Esophagus squamous epithelium (tissue), 5 donors: ENCODE measurements around the gene DLK2. TPM values are rescaled to one million over a fixed set of nuclear protein-coding genes. Genes with fewer than 3 reads are reported as not detected.

Experiments used
- DNase-seq: peaks from one replicate; lab custom pipeline; 2025; lab: John Stamatoyannopoulos, UW
- H3K27ac ChIP-seq, 4 donors: fragments of 200-600 bp; sonication (generic); one replicate each; pipeline ENCODE4 v1.5.1; 2016 to 2019; ENCODE audit warnings: mild to moderate bottlenecking in 1 of 4
- H3K27me3 ChIP-seq, 4 donors: fragments of 200-600 bp; sonication (generic); 1 replicate in 3 of 4; 2 replicates in 1 of 4; pipeline versions ENCODE4 v1.5.1 to v1.6.0; 2017 to 2021; ENCODE audit warnings: antibody characterized with exemption in 1 of 4
- H3K36me3 ChIP-seq, 3 donors: fragments of 200-600 bp; sonication (generic); one replicate each; pipeline ENCODE4 v1.5.1; 2016 to 2019
- H3K4me1 ChIP-seq, 3 donors: fragments of 200-600 bp; sonication (generic); one replicate each; pipeline ENCODE4 v1.5.1; 2017 to 2019
- H3K4me3 ChIP-seq, 4 donors: fragments of 200-600 bp; sonication (generic); 1 replicate in 3 of 4; 2 replicates in 1 of 4; pipeline ENCODE4 v1.5.1; 2016 to 2019; ENCODE audit warnings: mild to moderate bottlenecking in 2 of 4, moderate library complexity in 1 of 4
- H3K9me3 ChIP-seq, 3 donors: fragments of 200-600 bp; sonication (generic); one replicate each; pipeline ENCODE4 v1.5.1; 2016 to 2019
- CTCF ChIP-seq, 6 experiments: fragments of 450-650 bp in 4 of 6; fragments of 200-600 bp in 2 of 6; sonication (generic) in 2 of 6; IDR thresholded peaks; one replicate each; pipeline ENCODE4 v1.5.1; 2016 to 2019; ENCODE audit warnings: antibody characterized with exemption in 6 of 6, mild to moderate bottlenecking in 4 of 6, moderate library complexity in 4 of 6
- POLR2A ChIP-seq, 4 donors: fragments of 450-650 bp; IDR thresholded peaks; one replicate each; pipeline ENCODE4 v1.6.1; 2017; ENCODE audit warnings: antibody characterized with exemption in 4 of 4, mild to moderate bottlenecking in 4 of 4, moderate library complexity in 3 of 4
- WGBS, 2 donors: methylation state at CpG; one replicate each; pipeline ENCODE4 v1.1.5; 2018; 5-methylcytosine and 5-hydroxymethylcytosine counted together
- intact Hi-C: fragments of 100-400 bp; cut with DNase I; formaldehyde crosslinking; loops from one replicate; pipeline ENCODE4 v1.15.0; 2022
- total RNA-seq, 4 donors: library from RNA; depleted of rRNA; stranded (reverse); fragments of >200 nt; gene quantifications; one replicate each; pipeline ENCODE4 v1.1.0, GENCODE V29; 2016
- donor health status: DM: yes; HTN: yes; CAD: no.

The DLK2 gene
- total RNA-seq, 4 donors from 2014 or later = 8.3 to 24.8 (median 12.6) TPM

DNA sequence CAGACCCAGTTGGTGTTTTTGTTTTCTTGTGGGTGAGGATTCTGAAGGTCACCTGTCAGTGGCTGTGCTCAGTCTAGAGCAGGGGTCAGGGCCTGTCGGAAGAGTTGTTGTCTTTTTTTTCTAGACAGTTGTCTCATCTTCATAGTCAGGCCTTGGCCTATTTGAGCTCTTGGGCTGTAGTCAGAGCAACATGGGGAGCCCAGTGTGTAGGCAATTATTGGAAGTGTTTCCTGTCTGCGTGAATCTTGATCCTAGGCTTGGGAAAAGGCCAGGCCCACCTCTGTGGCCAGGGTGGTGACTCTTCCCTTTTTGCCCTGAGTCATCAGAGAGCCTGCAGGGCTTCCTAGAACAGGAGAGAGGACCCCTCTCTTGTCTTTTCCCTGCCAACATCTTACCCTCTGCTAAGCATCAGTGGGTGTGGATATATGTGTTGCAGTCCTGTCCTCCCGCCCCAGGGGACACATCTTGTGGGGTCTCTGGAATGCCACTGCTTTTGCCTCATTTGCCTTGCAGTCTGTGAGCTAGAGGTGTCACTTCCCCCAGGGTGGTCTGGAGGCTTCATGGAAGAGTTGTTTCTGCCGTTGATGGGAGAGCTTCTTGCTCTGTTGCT lies 33.4 kb upstream of the DLK2 start:
- no peak for DNase-seq
- intact Hi-C loops = no loop called here
- Histone ChIP-seq H3K9me3 (no peaks in the 10 kb centered on the region), H3K4me1 (peaks cover 0 to 20% (median 4%) of the 10 kb centered on the region in 3 donors), H3K4me3 (no peak overlapping the region), H3K27ac (no peak overlapping the region), H3K27me3 (peaks cover 0 to 67% (median 0%) of the 10 kb centered on the region in 4 donors), H3K36me3 (peaks cover 0 to 17% (median 0%) of the 10 kb centered on the region in 3 donors)
- TF ChIP-seq POLR2A (IDR thresholded peaks at IDR 0.05) (no peak), CTCF (IDR thresholded peaks at IDR 0.05) (no peak)
- 69 to 92% methylated on average over 2 of the region's 4 CpGs for WGBS, 2 donors

- 24 to 70% methylated on average over 10 to 11 of the region's 11 CpGs for WGBS, 2 donors
- Histone ChIP-seq H3K9me3 (no peaks in the 10 kb centered on the region), H3K4me1 (peaks cover 0 to 60% (median 20%) of the 10 kb centered on the region in 3 donors), H3K27ac (peak overlapping the region in 3 of 4 donors; percentile 16 to 63 (median 38)), H3K36me3 (peaks cover 0 to 3% (median 0%) of the 10 kb centered on the region in 3 donors), H3K27me3 (peaks cover 0 to 60% (median 0%) of the 10 kb centered on the region in 4 donors), H3K4me3 (no peak overlapping the region)
- no peak for DNase-seq
- intact Hi-C loops = no loop called here
- no peak for TF ChIP-seq POLR2A (IDR thresholded peaks at IDR 0.05)
- no peak for TF ChIP-seq CTCF (IDR thresholded peaks at IDR 0.05)
Measured at GRCh38 chr6:43481591-43482236, 26.4 kb upstream of the DLK2 start.

DNA sequence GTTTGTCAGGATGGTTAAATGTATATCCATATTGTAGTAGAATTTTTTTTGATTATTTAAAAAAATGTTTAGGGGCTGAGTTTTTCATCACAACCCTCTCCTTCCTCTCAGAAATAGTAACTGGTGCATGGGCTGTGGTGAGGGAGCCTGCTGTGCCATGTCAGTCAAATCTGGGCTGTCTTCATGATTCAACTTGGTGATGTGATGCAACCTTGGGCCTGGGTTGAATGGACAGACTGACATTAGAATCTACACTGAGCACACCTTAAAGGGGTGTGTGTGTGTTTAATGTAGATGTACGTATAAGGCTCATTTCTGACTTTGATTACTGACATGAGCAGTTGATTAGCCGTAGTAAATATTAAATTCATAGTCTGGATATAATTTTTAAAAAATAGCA lies 25.7 kb upstream of the DLK2 start:
- Histone ChIP-seq H3K27ac (peak overlapping the region in 2 of 4 donors; percentile 28 to 63), H3K36me3 (no peaks in the 10 kb centered on the region), H3K27me3 (peaks cover 0 to 54% (median 0%) of the 10 kb centered on the region in 4 donors), H3K4me1 (peaks cover 0 to 62% (median 20%) of the 10 kb centered on the region in 3 donors), H3K4me3 (no peak overlapping the region), H3K9me3 (no peaks in the 10 kb centered on the region)
- DNase-seq = no peak
- 27 to 50% methylated on average over 2 of the region's 2 CpGs for WGBS, 2 donors
- TF ChIP-seq CTCF (IDR thresholded peaks at IDR 0.05) = no peak
- TF ChIP-seq POLR2A (IDR thresholded peaks at IDR 0.05) = no peak
- intact Hi-C loops = no loop called here

DNA sequence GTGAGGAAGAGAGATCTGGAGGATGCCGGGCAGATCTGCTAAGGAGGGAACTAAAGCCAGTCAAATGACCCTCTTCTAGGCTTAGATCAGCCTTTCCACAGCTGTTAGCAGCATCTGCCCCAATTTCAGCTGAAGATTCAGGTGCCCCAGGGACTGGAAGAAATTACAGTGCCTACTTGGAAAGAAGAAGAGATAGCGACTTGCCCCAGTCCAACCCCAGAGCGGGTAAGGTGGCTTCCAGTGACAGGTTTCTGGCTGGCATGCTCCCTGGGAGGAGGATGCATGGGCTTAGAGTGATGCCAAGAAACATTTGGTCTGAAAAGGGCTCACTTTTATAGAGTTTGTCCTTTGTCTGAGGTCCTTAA lies 22.6 kb upstream of the DLK2 start:
- TF ChIP-seq POLR2A (IDR thresholded peaks at IDR 0.05) = no peak
- TF ChIP-seq CTCF (IDR thresholded peaks at IDR 0.05) = no peak
- H3K36me3 ChIP-seq = no peaks in the 10 kb centered on the region
- H3K4me3 ChIP-seq = peak overlapping the region; percentile 71 to 86 (median 76)
- H3K4me1 ChIP-seq = peaks cover 0 to 62% (median 20%) of the 10 kb centered on the region in 3 donors
- peaks cover 0 to 23% (median 0%) of the 10 kb centered on the region in 4 donors for H3K27me3 ChIP-seq
- DNase-seq = no peak
- intact Hi-C loops = no loop called here
- H3K9me3 ChIP-seq = no peaks in the 10 kb centered on the region
- peak overlapping the region; percentile 80 to 93 (median 88) for H3K27ac ChIP-seq
- WGBS, 2 donors = 5 to 10% methylated on average over 3 of the region's 3 CpGs
